Raji (cell line): ENCODE results near the gene LRRC74A.

Experiments used
- POLR2A ChIP-seq: IDR thresholded peaks from 2 replicates; pipeline ENCODE4 v1.6.1; 2011; ENCODE audit warnings: low read depth, low read length, control low read depth; ENCODE audit not compliant: insufficient read depth

Gene LRRC74A

GRCh38 chr14:76828339-76829012, 2.3 kb downstream of the LRRC74A start:
- no peak for TF ChIP-seq POLR2A

- TF ChIP-seq POLR2A, result no peak
These were observed 2.8 kb downstream of the LRRC74A start for GRCh38 chr14:76829013-76829365.

- no peak for TF ChIP-seq POLR2A
These were observed 3.6 kb downstream of the LRRC74A start for GRCh38 chr14:76829650-76830421.

GRCh38 chr14:76830556-76830955, 4.3 kb downstream of the LRRC74A start:
- no peak for TF ChIP-seq POLR2A

- TF ChIP-seq POLR2A, result no peak
These were observed 6.3 kb downstream of the LRRC74A start for GRCh38 chr14:76832503-76832988.

- no peak for TF ChIP-seq POLR2A
These were observed 6.8 kb downstream of the LRRC74A start for GRCh38 chr14:76833011-76833410.

GRCh38 chr14:76834241-76834661, 8.0 kb downstream of the LRRC74A start:
- no peak for TF ChIP-seq POLR2A

- no peak for TF ChIP-seq POLR2A
These were observed 9.9 kb downstream of the LRRC74A start for GRCh38 chr14:76836029-76836630.

- no peak for TF ChIP-seq POLR2A
These were observed 11.3 kb downstream of the LRRC74A start for GRCh38 chr14:76837524-76837923.

GRCh38 chr14:76842414-76842813, 16.2 kb downstream of the LRRC74A start:
- TF ChIP-seq POLR2A, result no peak

GRCh38 chr14:76844223-76844622, 18.0 kb downstream of the LRRC74A start:
- no peak for TF ChIP-seq POLR2A

GRCh38 chr14:76846331-76847047, 20.3 kb downstream of the LRRC74A start:
- TF ChIP-seq POLR2A, result no peak

GRCh38 chr14:76848879-76849278, 22.7 kb downstream of the LRRC74A start:
- no peak for TF ChIP-seq POLR2A

- no peak for TF ChIP-seq POLR2A
These were observed 28.9 kb downstream of the LRRC74A start for GRCh38 chr14:76855066-76855465.

- no peak for TF ChIP-seq POLR2A
These were observed 30.6 kb downstream of the LRRC74A start for GRCh38 chr14:76856769-76857168.
